Astrocyte of the spinal cord (primary cell): Measurements from ENCODE around the gene FBXL4.
A peak's percentile ranks its signal among the peaks of the same experiment; 100 is the strongest.

Experiments used
- DNase-seq: peaks from one replicate; pipeline ENCODE4 v3.0.0; 2011; ENCODE audit warnings: low read depth, low spot score
- H3K4me3 ChIP-seq: 2 replicates; pipeline ENCODE4 v1.5.1; 2011; ENCODE audit warnings: low read depth, mild to moderate bottlenecking, low read length, moderate library complexity
- CTCF ChIP-seq: IDR thresholded peaks from 2 replicates; pipeline ENCODE4 v1.5.1; 2012; ENCODE audit warnings: low read depth, mild to moderate bottlenecking, low read length, inconsistent platforms
- in situ Hi-C: cut with HindIII; loops from 2 replicates; pipeline ENCODE4 v1.10.0; 2017; ENCODE audit warnings: low sequenced_read_pairs

The FBXL4 gene

DNA sequence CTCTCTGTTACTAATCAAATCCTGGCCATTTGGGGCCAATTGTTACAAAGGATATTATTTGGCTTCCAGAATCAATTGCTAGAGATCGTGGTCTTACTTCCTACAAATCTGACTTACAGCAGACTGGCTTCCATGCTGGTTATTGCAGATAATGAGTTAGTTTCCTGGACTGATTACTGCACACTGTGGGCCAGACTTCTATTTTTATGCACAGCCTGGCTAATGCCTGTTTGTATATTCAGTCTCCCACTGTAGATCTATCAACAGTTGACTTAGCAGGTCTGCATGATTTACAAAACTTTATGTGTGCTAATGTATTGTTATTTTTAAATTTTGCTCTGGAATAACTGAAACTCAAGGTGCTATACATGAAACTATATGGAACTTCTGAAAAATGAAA, 25.8 kb upstream of the FBXL4 start:
- no peak overlapping the region for H3K4me3 ChIP-seq
- DNase-seq: no peak
- TF ChIP-seq CTCF: no peak
- in situ Hi-C loops: no loop called here

DNA sequence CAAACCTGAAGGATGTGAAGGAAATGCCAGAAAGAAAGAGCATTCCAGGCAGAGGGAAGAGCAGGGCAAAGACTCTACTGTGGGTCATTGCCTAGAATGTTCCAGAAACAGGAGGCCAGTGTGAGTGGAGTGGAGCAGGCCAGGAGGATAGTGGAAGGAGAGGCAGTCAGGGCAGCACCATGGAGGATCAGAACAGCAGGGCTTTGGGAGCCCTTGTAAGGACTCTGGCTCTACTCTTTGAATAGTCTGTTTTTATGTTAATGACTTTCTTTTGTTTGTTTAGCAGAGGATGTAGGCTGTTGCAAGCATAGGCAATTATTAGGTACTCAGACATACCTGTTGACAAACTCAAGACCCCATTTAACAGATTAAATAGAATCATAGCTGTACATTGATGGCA, 23.6 kb upstream of the FBXL4 start:
- no peak for DNase-seq
- in situ Hi-C loops: no loop called here
- no peak overlapping the region for H3K4me3 ChIP-seq
- TF ChIP-seq CTCF: no peak

GRCh38 chr6:98970469-98970868, 22.7 kb upstream of the FBXL4 start:
- no peak for TF ChIP-seq CTCF
- no peak overlapping the region for H3K4me3 ChIP-seq
- in situ Hi-C loops: no loop called here
- DNase-seq: no peak

- in situ Hi-C loops: no loop called here
- no peak for TF ChIP-seq CTCF
- H3K4me3 ChIP-seq: no peak overlapping the region
- no peak for DNase-seq
Observed at GRCh38 chr6:98967616-98968015, 19.9 kb upstream of the FBXL4 start.

- DNase-seq: no peak
- in situ Hi-C loops: no loop called here
- no peak overlapping the region for H3K4me3 ChIP-seq
- TF ChIP-seq CTCF: no peak
Observed at GRCh38 chr6:98959631-98960030, 11.9 kb upstream of the FBXL4 start.

DNA sequence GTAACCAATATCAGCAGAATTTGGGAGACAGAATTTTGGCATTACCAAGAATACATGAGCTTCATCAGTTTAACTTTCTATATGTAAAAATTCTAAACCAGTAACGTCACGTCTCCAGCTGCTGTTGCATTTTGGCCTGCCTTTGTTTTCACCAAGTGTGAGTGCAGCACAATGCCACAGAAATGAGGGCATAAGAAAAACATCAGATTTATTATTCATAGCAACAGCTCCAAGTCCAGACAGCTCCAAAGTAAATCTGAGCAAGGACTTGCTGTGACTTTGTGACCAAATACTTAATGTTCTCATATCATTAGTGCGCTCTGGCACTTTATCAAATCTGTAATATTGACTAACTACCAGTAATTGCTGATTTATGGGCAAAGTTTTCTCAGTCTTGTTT, 11.0 kb upstream of the FBXL4 start:
- no peak overlapping the region for H3K4me3 ChIP-seq
- in situ Hi-C loops: no loop called here
- TF ChIP-seq CTCF: no peak
- no peak for DNase-seq

DNA sequence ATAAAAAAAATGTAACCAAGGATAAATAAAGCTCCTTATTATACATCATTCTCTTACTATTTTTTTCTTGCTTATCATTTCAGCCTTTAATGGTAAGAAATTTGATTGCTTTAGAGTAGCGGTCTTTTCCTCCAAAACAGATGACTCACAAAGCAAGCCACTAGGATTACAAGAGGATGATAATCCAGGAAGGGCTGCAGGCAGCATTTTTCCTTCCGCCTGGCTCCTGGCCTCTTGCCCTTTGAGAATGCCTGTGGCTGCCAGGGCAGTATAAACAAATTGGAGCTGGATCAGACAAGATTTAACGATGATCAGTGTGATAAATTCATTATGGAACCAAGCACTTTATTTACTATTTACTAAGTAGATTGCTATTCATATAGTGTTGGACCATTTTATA, 9.7 kb upstream of the FBXL4 start:
- H3K4me3 ChIP-seq: no peak overlapping the region
- in situ Hi-C loops: no loop called here
- peak; percentile 62 for DNase-seq
- no peak for TF ChIP-seq CTCF
